HFFc6 (cell line): ENCODE measurements around the gene GFRA1. TPM values are rescaled to one million over a fixed set of nuclear protein-coding genes. Genes with fewer than 3 reads are reported as not detected.

Source experiments
- DNase-seq: peaks from one replicate; pipeline ENCODE4 v3.0.0-alpha.2; 2018
- H3K27ac Mint-ChIP-seq: 2 replicates; pipeline ENCODE4 v1.8.0; 2020; ENCODE audit warnings: mild to moderate bottlenecking, mixed read lengths
- H3K27me3 Mint-ChIP-seq: 2 replicates; pipeline ENCODE4 v1.8.0; 2021; ENCODE audit warnings: mild to moderate bottlenecking, moderate library complexity, mixed read lengths; ENCODE audit not compliant: insufficient read depth
- H3K36me3 Mint-ChIP-seq: 2 replicates; pipeline ENCODE4 v1.8.0; 2021; ENCODE audit warnings: low read depth, mixed read lengths
- H3K4me1 Mint-ChIP-seq: 2 replicates; pipeline ENCODE4 v1.8.0; 2020; ENCODE audit warnings: low read depth, mixed read lengths
- H3K4me3 Mint-ChIP-seq: 2 replicates; pipeline ENCODE4 v1.8.0; 2020; ENCODE audit warnings: mild to moderate bottlenecking, moderate library complexity, mixed read lengths
- H3K9me3 Mint-ChIP-seq: 2 replicates; pipeline ENCODE4 v1.8.0; 2020; ENCODE audit warnings: mild to moderate bottlenecking, mixed read lengths
- total RNA-seq, 6 experiments: library from RNA; stranded (reverse); fragmentation: NEBNext Ultra II Directional; extraction: Animal tissue kit (Norgen Biotek cat#: 25700); gene quantifications; 2 replicates in 1 of 6; 3 replicates in 5 of 6; pipeline ENCODE4 v1.2.3, GENCODE V29; 2021
- TF ChIP-seq, protein P1 (sequence below): fragments of 200-600 bp; sonication (generic); IDR thresholded peaks from 2 replicates; pipeline ENCODE4 v1.5.0; 2021; ENCODE audit warnings: antibody characterized with exemption, mild to moderate bottlenecking

Gene GFRA1
- total RNA-seq, 6 experiments from 2014 or later, result 7.3 to 17.2 (median 15.9) TPM

DNA sequence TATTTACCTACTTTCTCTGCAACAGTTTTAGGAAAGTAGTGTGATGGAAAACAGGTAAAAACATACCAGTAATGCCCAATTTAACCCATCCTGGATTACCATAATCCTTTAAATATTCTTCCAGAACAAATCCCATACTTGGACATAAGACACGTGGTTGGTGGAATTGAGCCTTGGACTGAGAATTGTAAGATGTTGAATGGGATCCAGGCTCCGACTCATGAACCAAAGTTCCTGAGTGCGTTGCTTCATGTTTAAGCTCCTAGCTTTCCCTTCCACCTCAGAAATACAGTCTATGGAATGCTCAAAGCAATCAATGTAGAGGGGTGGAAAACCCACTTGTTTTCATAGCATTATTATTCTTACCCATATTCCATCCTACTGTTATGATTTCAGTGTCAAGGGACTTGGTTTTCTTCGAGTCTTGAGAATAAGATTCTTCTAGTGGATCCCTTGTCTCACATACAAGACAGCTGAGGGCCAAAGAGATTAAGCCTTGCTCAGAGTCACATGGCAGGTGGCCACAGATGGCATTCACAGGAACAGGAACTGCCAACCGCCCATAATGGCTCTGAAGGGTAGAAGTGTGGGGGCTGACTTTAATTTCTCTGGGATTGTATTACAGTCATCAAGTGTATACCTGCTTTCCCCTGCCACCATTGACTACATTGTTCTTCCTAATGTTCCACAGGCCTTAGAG, 171.2 kb downstream of the GFRA1 start:
- H3K4me1 Mint-ChIP-seq, result peaks cover 8% of the 10 kb centered on the region
- H3K4me3 Mint-ChIP-seq, result no peak overlapping the region

DNA sequence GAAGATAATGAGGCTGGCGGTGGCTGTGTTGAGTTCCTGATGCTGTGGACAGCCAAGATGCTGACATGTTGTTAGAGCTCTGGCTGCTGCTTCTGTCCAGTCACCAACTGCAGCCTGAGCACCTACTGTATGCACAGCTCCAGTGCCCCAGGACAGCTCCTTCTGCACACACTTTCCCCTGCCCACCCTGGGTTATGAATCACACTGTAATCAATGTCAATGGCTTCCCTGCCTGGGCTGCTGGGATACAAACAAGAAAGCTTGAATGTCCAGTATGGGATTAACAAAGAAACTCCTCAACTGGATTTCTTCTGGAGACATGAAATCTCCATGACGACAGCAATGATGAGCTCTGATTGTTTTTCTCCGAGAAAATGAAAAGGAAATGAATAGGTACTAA, 172.0 kb downstream of the GFRA1 start:
- H3K9me3 Mint-ChIP-seq, result no peaks in the 10 kb centered on the region

More for the DNA sequence above, 171.2 kb downstream of the GFRA1 start:
- H3K9me3 Mint-ChIP-seq, result no peaks in the 10 kb centered on the region
- no peak overlapping the region for H3K27ac Mint-ChIP-seq
- TF ChIP-seq, protein P1, sequence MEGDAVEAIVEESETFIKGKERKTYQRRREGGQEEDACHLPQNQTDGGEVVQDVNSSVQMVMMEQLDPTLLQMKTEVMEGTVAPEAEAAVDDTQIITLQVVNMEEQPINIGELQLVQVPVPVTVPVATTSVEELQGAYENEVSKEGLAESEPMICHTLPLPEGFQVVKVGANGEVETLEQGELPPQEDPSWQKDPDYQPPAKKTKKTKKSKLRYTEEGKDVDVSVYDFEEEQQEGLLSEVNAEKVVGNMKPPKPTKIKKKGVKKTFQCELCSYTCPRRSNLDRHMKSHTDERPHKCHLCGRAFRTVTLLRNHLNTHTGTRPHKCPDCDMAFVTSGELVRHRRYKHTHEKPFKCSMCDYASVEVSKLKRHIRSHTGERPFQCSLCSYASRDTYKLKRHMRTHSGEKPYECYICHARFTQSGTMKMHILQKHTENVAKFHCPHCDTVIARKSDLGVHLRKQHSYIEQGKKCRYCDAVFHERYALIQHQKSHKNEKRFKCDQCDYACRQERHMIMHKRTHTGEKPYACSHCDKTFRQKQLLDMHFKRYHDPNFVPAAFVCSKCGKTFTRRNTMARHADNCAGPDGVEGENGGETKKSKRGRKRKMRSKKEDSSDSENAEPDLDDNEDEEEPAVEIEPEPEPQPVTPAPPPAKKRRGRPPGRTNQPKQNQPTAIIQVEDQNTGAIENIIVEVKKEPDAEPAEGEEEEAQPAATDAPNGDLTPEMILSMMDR, result no peak
- peaks cover 2% of the 10 kb centered on the region; the same call in 1 of the 2 replicates for H3K27me3 Mint-ChIP-seq
- no peaks in the 10 kb centered on the region; the same call in 1 of the 2 replicates for H3K36me3 Mint-ChIP-seq
- no peak for DNase-seq

DNA sequence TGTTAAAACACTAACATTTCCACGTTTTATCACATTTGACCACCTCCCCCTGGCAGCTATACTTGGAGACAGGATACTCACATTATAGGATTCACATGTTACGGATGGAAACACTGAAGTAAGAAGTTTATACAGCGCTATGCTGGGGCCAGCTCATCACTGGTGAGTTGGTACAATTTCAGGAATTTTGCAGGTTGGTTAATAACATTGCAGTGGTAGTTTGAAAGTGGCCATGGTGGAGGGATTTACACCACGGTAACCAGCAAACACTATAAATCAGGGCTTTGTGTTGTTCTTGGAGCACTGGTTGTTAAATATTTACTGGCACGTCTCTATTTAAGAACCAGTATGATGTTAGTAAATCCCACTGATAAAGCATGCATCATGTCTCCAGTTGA, 174.0 kb downstream of the GFRA1 start:
- H3K9me3 Mint-ChIP-seq, result no peaks in the 10 kb centered on the region
- H3K4me1 Mint-ChIP-seq, result peaks cover 8% of the 10 kb centered on the region
- H3K27ac Mint-ChIP-seq, result no peak overlapping the region
- H3K27me3 Mint-ChIP-seq, result peaks cover 5% of the 10 kb centered on the region; the same call in 1 of the 2 replicates
- no peak overlapping the region for H3K4me3 Mint-ChIP-seq
- TF ChIP-seq, protein P1, result no peak
- DNase-seq, result no peak
- H3K36me3 Mint-ChIP-seq, result no peaks in the 10 kb centered on the region

More for the DNA sequence above, 172.0 kb downstream of the GFRA1 start:
- no peak overlapping the region for H3K4me3 Mint-ChIP-seq
- no peak for DNase-seq
- H3K4me1 Mint-ChIP-seq, result peaks cover 8% of the 10 kb centered on the region
- H3K27me3 Mint-ChIP-seq, result peaks cover 5% of the 10 kb centered on the region; the same call in 1 of the 2 replicates
- TF ChIP-seq, protein P1, result no peak
- no peak overlapping the region for H3K27ac Mint-ChIP-seq
- no peaks in the 10 kb centered on the region for H3K36me3 Mint-ChIP-seq

DNA sequence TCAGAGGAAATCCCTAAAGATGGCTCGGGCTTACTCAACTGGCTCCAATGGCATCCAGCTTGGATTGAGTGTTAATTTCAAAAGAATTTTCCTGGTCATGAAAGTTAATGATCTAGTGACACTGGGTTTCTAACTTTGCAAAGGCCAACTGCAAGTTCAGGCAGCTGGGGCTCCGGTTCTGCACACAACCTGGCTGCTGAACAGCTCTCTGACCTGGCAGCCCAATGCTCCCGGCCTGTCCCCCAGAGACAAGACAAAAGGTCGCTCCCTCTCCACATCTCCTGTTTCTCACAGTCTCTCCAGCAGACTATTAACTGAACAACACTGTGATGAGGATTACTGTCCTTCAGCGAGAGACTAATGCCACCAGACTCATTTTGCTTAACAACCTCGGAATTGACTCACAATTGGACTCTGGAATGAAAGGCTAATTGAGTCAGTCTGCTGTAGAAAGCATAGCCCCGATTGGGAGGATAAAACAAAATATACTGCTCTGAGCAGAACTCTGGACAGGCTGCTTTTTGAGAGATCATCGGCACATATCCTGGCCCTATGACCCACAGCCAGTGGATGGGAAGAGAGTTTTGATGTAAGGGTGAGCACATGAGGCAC, 174.5 kb downstream of the GFRA1 start:
- no peak for DNase-seq
- H3K4me1 Mint-ChIP-seq, result peaks cover 8% of the 10 kb centered on the region
- H3K27me3 Mint-ChIP-seq, result peaks cover 5% of the 10 kb centered on the region; the same call in 1 of the 2 replicates
- no peak overlapping the region for H3K4me3 Mint-ChIP-seq
- no peaks in the 10 kb centered on the region for H3K9me3 Mint-ChIP-seq
- no peaks in the 10 kb centered on the region for H3K36me3 Mint-ChIP-seq
- TF ChIP-seq, protein P1, result no peak
- H3K27ac Mint-ChIP-seq, result no peak overlapping the region

DNA sequence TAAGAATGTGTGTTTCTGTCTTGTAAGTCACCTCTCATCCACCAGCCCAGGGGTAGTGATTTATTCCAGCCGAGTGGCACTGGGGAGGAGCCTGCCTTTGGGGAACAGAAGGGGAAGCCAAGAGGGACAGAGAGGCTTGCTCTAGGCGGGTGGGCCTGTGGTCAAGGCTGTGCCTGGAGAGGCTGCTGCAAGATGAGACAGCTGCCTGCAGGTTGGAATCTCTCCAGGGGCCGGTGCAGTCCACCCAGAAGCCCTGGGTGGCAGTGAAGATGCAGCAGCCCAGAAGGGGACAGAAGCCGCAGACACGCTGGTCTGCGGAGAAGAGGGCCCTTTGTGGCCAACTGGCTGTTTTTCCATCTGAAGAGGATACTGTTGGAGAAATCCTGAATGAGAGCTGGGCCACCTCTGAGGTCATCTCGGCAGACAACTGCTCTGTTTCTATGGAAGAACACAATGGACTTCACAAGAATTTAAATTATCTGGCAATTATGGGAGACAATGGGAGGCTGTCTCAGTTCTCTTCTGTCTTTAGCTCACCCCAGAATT, 175.7 kb downstream of the GFRA1 start:
- no peak for DNase-seq
- Mint-ChIP-seq H3K27me3 (peaks cover 5% of the 10 kb centered on the region; the same call in 1 of the 2 replicates), H3K36me3 (no peaks in the 10 kb centered on the region), H3K27ac (no peak overlapping the region), H3K9me3 (no peaks in the 10 kb centered on the region), H3K4me3 (no peak overlapping the region), H3K4me1 (peaks cover 8% of the 10 kb centered on the region)
- TF ChIP-seq, protein P1, result no peak
